ENCODE results near the gene RHOA. TPM values are rescaled to one million over a fixed set of nuclear protein-coding genes. Genes with fewer than 3 reads are reported as not detected.

Gene RHOA
- total and polyA plus RNA-seq, 2 of the 8 experiments (the other 6 are each of a cell fraction or from before 2014, with no cell fraction given): 176 to 397 TPM

GRCh38 chr3:49411535-49411967, 225 bp downstream of the RHOA start:
- Histone ChIP-seq H3K4ac (replicated peaks; ENCODE audit: insufficient read length, low read depth, low read length) (peak overlapping the region; percentile 93), H3K4me1 (replicated peaks in 1 of 4; ENCODE audit: control insufficient read depth in 3 of 4, insufficient read depth in 4 of 4, low read length in 3 of 4) (peaks cover 0 to 11% (median 8%) of the 10 kb centered on the region in 4 experiments; a peak in 5 of 7 replicates), H3K79me2 (ENCODE audit: control insufficient read depth in 1 of 2, insufficient read depth in 2 of 2, low read length in 2 of 2) (peaks cover 33 to 48% of the 10 kb centered on the region in 2 experiments), H3K36me3 (ENCODE audit: control insufficient read depth in 2 of 4, insufficient read depth in 4 of 4, low read length in 3 of 4) (peaks cover 0 to under 1% (median 0%) of the 10 kb centered on the region in 4 experiments; a peak in 1 of 8 replicates), H2BK120ac (replicated peaks; ENCODE audit: low read depth, low read length) (peak overlapping the region; percentile 86), H2BK5ac (ENCODE audit: low read depth, low read length) (peak overlapping the region; percentile 92), H4K20me1 (replicated peaks in 1 of 2; ENCODE audit: control insufficient read depth in 1 of 2, insufficient read depth in 2 of 2, low read length in 2 of 2) (peaks cover 12 to 20% of the 10 kb centered on the region in 2 experiments), H2BK20ac (ENCODE audit: low read length) (no peak overlapping the region), H3K9ac (replicated peaks in 1 of 4; ENCODE audit: extremely low read depth in 1 of 4, low read depth in 3 of 4, low read length in 3 of 4) (peak overlapping the region; percentile 91 to 96 (median 92)), H3K23me2 (ENCODE audit: low read depth, low read length) (peaks cover 16% of the 10 kb centered on the region), H4K91ac (replicated peaks; ENCODE audit: insufficient read length, low read length) (peak overlapping the region; percentile 80), H2BK15ac (ENCODE audit: low read length) (no peak overlapping the region), H3K23ac (ENCODE audit: insufficient read length) (no peak overlapping the region), H3K4me2 (ENCODE audit: insufficient read depth in 1 of 2, low read depth in 2 of 2, low read length in 2 of 2) (peak overlapping the region; percentile 80 to 93), H3K56ac (replicated peaks; ENCODE audit: insufficient read length, low read depth, low read length) (peak overlapping the region; percentile 28), H3K4me3 (ENCODE audit: extremely low read depth in 1 of 4, insufficient read depth in 2 of 4, low read depth in 3 of 4, low read length in 4 of 4) (peak overlapping the region; percentile 76 to 99 (median 90)), H4K8ac (ENCODE audit: extremely low read depth, insufficient read depth, low read length) (peak overlapping the region; percentile 97), H3K27ac (ENCODE audit: low read depth, low read length) (peak overlapping the region; percentile 86), H2AFZ (ENCODE audit: low read length) (no peak overlapping the region), H2AK5ac (ENCODE audit: low read depth, low read length) (no peak overlapping the region), H3K14ac (ENCODE audit: insufficient read length) (no peak overlapping the region), H4K5ac (ENCODE audit: insufficient read length, low read depth, low read length) (peak overlapping the region; percentile 99), H3K79me1 (ENCODE audit: low read depth, low read length) (peaks cover 15% of the 10 kb centered on the region), H3K27me3 (replicated peaks in 1 of 4; ENCODE audit: control insufficient read depth in 3 of 4, extremely low read depth in 1 of 4, insufficient read depth in 3 of 4, low read length in 3 of 4) (no peaks in the 10 kb centered on the region), H3K9me3 (ENCODE audit: insufficient read depth in 2 of 2, low read depth in 1 of 2, low read length in 1 of 2) (no peaks in the 10 kb centered on the region), H3K18ac (ENCODE audit: extremely low read depth, low read length) (peak overlapping the region; percentile 97), H2BK12ac (ENCODE audit: low read depth, low read length) (no peak overlapping the region)
- CTCF ChIA-PET (ENCODE audit: partially characterized antibody): interaction anchor here (0.6 to 1.0 kb wide), 2 partner anchors 11 to 159 kb away, joined by 3 read pairs; no protein-coding TSS in a partner anchor
- POLR2A ChIA-PET (ENCODE audit: partially characterized antibody): interaction anchor here (0.6 to 4.2 kb wide), 35 partner anchors 9 to 390 kb away, joined by 3 to 57 read pairs (median 5); partner anchors contain the start of genes AMT, DAG1, GPX1 and LAMB2
- no peak for DNase-seq (ENCODE audit: low read depth in 1 of 2, low spot score in 2 of 2)
- WGBS, 2 experiments (ENCODE audit: extremely low coverage in 1 of 2, insufficient coverage in 1 of 2, insufficient read length in 1 of 2, insufficient replicate concordance in 2 of 2, low coverage in 1 of 2, low lambda C conversion rate in 2 of 2, missing lambda C conversion rate in 1 of 2): 1% methylated on average over 32 of the region's 59 CpGs; no CpG with 5 or more reads in 1 of the 2 experiments
- FAIRE-seq: no peak
- TF ChIP-seq NANOG (IDR thresholded peaks at IDR 0.05; ENCODE audit: insufficient read depth, low read depth, low read length, poor library complexity, severe bottlenecking): no peak
- TF ChIP-seq KDM4A (IDR thresholded peaks at IDR 0.05; ENCODE audit: low read depth, low read length, severe bottlenecking): no peak
- TF ChIP-seq PHF8 (conservative IDR thresholded peaks at IDR 0.05; ENCODE audit: low read depth, low read length): no peak; the same call in none of the 2 replicates
- TF ChIP-seq CHD1 (IDR thresholded peaks at IDR 0.05; ENCODE audit: low read depth, low read length): no peak
- no peak for TF ChIP-seq SP2 (IDR thresholded peaks at IDR 0.05; ENCODE audit: low read length)
- TF ChIP-seq GABPA (IDR thresholded peaks at IDR 0.05; ENCODE audit: borderline replicate concordance, insufficient read depth, low read length): 0 out of 2 replicates have a peak, but pooled peaks have one; percentile 42
